NT2/D1 (cell line): Measurements from ENCODE around the gene AGPAT4.

Experiments used
- DNase-seq: peaks from one replicate; pipeline ENCODE4 v3.0.0-alpha.2; 2011; ENCODE audit warnings: low read depth, low spot score
- H3K27me3 ChIP-seq: 2 replicates; pipeline ENCODE4 v1.6.0; 2011; ENCODE audit warnings: mild to moderate bottlenecking; ENCODE audit not compliant: insufficient read length, insufficient read depth
- H3K36me3 ChIP-seq: 2 replicates; pipeline ENCODE4 v1.6.1; 2011; ENCODE audit warnings: mild to moderate bottlenecking, low read length, mixed read lengths; ENCODE audit not compliant: insufficient read depth, insufficient read length
- H3K4me1 ChIP-seq: 2 replicates; pipeline ENCODE4 v1.5.1; 2011; ENCODE audit not compliant: insufficient read depth, insufficient read length
- H3K4me3 ChIP-seq: 2 replicates; pipeline ENCODE4 v1.5.1; 2011; ENCODE audit warnings: low read depth; ENCODE audit not compliant: insufficient read length
- H3K9ac ChIP-seq: 2 replicates; pipeline ENCODE4 v1.6.0; 2011; ENCODE audit warnings: low read depth; ENCODE audit not compliant: insufficient read length
- H3K9me3 ChIP-seq: 2 replicates; pipeline ENCODE4 v1.5.1; 2011; ENCODE audit warnings: mild to moderate bottlenecking, low read length; ENCODE audit not compliant: insufficient read depth
- SUZ12 ChIP-seq: IDR thresholded peaks from 2 replicates; pipeline ENCODE4 v1.6.1; 2011; ENCODE audit not compliant: insufficient read length, insufficient read depth; ENCODE audit errors: extremely low read depth
- YY1 ChIP-seq: IDR thresholded peaks from 2 replicates; pipeline ENCODE4 v1.6.1; 2011; ENCODE audit not compliant: insufficient read length, insufficient read depth
- ZNF274 ChIP-seq: IDR thresholded peaks from 2 replicates; pipeline ENCODE4 v1.6.1; 2011; ENCODE audit warnings: mild to moderate bottlenecking, low read depth, low read length

The AGPAT4 gene

DNA sequence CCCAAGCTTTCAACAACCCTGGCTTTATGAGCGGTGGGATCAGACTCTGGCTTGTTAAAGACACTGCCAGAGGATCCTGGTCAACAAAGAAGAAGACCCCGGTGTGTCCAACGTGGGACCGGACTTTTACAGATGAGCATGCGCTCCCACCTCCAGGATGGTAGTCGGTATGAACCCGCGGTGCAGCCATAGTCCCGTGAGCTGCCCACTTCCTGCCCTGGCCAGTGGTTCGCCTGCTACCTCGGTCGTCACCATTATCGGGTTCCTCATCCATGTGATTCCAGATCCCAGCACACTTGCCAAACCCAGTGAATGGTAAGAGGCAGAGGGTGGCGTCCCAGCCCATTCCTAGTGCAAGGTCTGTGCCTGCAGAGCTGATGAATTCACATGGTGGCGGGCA is 112.7 kb downstream of the AGPAT4 start:
- H3K4me1 ChIP-seq: peaks cover 6% of the 10 kb centered on the region
- no peak overlapping the region for H3K9ac ChIP-seq
- no peak overlapping the region for H3K4me3 ChIP-seq
- DNase-seq: no peak
- TF ChIP-seq ZNF274: no peak
- TF ChIP-seq SUZ12: no peak
- no peak for TF ChIP-seq YY1
- H3K9me3 ChIP-seq: 0 out of 2 replicates have a peak, but pooled peaks cover 5% of the 10 kb centered on the region
- H3K27me3 ChIP-seq: no peaks in the 10 kb centered on the region
- H3K36me3 ChIP-seq: peaks cover 65% of the 10 kb centered on the region

DNA sequence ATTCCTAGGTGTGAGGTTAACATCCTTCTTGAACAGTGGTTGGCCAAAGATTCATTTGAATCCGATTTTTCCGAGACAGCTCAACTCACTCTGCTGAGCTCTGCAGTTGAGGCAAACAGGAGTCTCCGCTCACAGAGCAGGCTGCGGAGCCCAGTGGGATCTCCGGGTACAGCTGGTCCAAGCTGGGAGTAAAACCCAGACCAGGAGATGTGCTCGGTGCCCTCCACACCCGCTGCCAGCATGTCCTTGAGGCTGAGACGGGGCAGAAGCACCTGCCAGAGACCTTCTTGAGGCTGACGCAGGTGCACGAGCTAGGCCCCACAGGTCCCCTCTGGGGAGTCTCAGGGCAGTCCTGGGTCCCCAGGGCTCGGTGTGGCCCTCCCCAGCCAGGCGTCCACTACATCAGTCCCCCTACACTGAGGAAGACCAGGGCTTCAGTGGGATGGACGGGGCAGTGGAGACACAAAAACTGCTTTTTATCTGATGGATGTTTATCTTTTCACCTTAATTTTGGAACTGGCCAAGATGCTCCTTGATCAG is 119.0 kb downstream of the AGPAT4 start:
- TF ChIP-seq ZNF274: no peak
- no peak for TF ChIP-seq SUZ12
- TF ChIP-seq YY1: no peak
- Histone ChIP-seq H3K4me3 (no peak overlapping the region), H3K9me3 (0 out of 2 replicates have a peak, but pooled peaks cover 5% of the 10 kb centered on the region), H3K36me3 (peaks cover 57% of the 10 kb centered on the region), H3K9ac (no peak overlapping the region), H3K4me1 (no peaks in the 10 kb centered on the region), H3K27me3 (no peaks in the 10 kb centered on the region)
- no peak for DNase-seq

DNA sequence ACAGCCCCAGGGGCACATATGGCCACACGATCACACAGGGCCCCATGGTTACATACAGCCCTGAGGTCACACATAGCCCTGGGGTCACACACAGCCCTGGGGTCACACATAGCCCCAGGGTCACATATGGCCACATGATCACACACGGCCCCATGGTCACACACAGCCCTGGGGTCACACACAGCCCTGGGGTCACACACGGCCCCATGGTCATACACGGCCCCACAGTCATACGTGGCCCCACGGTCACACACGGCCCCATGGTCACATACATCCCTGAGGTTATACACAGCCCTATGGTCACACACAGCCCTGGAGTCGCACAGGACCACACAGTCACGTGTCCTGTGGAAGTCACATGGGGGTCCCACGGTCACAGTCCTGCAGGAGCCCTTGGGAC is 120.1 kb downstream of the AGPAT4 start:
- TF ChIP-seq SUZ12 (no peak), ZNF274 (no peak), YY1 (no peak)
- Histone ChIP-seq H3K4me1 (no peaks in the 10 kb centered on the region), H3K36me3 (peaks cover 58% of the 10 kb centered on the region), H3K9me3 (0 out of 2 replicates have a peak, but pooled peaks cover 5% of the 10 kb centered on the region), H3K27me3 (no peaks in the 10 kb centered on the region), H3K9ac (no peak overlapping the region), H3K4me3 (no peak overlapping the region)
- DNase-seq: no peak

DNA sequence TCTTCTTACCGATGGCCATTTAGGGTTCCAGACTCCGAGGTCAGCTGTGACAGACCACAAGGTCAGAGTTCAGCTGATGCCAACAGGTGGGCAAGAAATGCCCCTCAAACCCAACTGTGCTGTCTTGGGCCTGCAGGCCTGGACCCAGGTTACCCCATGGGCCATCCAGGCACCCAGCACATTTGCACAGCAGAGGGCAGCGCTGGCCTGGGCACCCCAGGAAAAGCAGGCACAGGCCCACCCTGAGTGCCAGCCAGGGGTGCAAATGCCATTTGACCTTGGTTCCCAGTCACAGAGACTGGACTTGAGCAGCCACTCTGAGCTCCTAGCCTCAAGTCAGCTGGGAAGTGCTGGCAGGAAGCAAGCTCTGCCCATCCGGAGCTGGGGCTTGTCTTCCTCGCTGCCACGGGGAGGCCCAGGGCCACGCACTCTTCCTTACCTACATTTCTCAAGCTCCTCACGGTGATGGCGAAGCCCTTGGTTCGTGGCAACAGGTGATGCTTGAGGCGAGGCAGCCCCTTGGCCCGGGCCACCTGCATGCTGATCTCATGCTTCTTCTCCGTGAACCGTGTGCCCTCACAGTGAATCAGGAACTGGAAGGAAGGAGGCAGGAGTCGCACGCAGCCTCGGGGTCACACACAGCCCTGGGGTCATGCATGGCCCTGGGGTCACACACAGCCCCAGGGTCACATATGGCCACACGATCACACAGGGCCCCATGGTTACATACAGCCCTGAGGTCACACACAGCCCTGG is 120.8 kb downstream of the AGPAT4 start:
- Histone ChIP-seq H3K9ac (no peak overlapping the region), H3K36me3 (peaks cover 63% of the 10 kb centered on the region), H3K9me3 (0 out of 2 replicates have a peak, but pooled peaks cover 5% of the 10 kb centered on the region), H3K27me3 (no peaks in the 10 kb centered on the region), H3K4me1 (no peaks in the 10 kb centered on the region), H3K4me3 (no peak overlapping the region)
- DNase-seq: no peak
- TF ChIP-seq SUZ12: no peak

DNA sequence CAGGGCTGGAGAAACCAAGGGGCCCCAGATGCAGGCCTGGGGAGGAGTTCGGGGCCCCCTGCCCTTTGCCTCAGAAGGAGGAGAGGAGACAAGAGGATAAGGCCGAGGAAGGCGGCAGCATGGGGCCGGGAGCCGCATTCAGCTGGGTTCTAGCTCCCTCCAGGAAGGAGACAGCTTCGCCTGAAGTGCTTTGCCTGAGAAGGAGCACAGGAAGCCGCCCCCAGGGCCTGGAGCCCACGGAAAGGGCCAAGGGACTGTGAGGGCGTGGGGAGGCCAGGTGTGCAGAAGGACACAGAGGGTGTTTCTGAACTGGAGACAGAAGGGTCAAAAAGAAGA is 121.4 kb downstream of the AGPAT4 start:
- Histone ChIP-seq H3K9ac (no peak overlapping the region), H3K4me1 (no peaks in the 10 kb centered on the region), H3K27me3 (no peaks in the 10 kb centered on the region), H3K4me3 (no peak overlapping the region), H3K36me3 (peaks cover 66% of the 10 kb centered on the region), H3K9me3 (0 out of 2 replicates have a peak, but pooled peaks cover under 1% of the 10 kb centered on the region)
- TF ChIP-seq SUZ12: no peak
- TF ChIP-seq ZNF274: no peak
- DNase-seq: no peak

DNA sequence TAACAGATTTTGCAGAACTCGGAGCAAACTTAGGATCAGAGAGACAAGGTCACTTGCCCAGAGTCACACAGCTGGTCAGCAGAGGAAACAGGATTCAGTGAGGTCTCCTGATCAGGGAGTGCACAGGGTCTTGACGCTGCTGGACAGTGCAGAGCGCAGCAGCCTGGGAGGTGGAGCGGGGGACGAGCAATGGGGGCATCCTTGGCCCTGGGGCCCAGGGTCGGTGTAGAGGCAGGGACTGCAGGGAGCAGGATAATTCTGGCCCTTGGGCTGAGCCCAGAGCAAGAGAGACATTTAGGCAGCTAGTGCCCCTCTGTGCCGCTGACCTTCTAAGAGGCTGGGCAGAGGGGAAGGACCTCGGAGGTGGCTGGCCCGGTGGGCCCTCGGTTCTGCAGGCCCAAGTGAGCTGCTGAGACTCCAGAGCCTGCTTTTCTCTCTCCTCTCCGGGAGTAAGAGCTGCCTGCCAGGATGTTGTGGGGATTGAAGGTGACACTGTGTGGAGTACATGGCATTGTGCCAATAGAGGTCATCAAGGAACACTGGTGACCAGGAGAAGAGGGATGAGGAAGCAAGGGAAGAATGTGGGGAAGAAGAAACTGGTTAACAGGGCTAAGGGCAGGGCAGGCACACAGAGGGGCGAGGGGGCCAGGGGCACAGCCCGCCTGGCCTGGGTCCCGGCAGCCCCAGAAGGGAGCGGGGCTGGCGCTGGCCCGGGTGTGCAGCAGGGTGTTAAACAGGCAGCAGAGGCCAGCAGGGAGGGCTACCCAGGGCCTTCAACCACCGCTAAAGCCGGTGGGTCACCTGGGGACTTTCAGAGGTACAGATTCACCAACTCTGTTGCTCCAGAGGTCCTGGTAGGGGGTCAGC is 122.0 kb downstream of the AGPAT4 start:
- H3K4me1 ChIP-seq: no peaks in the 10 kb centered on the region
- peaks cover 70% of the 10 kb centered on the region for H3K36me3 ChIP-seq
- no peaks in the 10 kb centered on the region for H3K27me3 ChIP-seq
- no peaks in the 10 kb centered on the region for H3K9me3 ChIP-seq
- TF ChIP-seq YY1 (no peak), SUZ12 (no peak), ZNF274 (no peak)
- H3K4me3 ChIP-seq: no peak overlapping the region
- H3K9ac ChIP-seq: no peak overlapping the region
- DNase-seq: no peak

DNA sequence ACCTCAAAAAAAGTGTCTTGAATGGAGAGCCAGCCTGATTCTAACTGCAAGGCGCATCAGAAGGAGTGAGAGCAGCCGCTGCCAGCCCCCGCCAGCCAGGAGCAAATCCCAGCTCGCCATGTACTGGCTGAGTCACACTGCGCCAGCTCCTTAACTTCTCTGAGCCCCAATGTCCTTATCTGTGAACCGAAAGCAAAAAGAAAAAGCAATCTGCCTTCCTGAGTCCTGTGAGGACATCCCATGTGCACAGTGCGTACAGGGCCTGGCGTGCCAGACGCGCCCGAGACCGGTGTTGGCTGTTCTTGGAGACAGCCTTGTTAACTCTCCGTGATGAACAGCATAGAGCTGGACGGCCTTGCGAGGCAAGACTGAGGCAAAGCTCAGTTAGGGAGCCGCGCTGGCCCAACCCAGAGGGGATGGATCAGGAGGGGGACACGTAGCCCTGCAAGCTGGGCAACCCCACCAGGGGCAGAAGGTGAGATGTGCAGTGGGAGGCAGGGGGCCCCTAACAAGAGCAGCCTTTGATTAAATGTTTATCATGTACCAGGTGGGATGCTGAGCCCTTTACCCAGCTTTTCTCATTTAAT is 122.7 kb downstream of the AGPAT4 start:
- Histone ChIP-seq H3K4me3 (no peak overlapping the region), H3K9me3 (no peaks in the 10 kb centered on the region), H3K4me1 (no peaks in the 10 kb centered on the region), H3K27me3 (no peaks in the 10 kb centered on the region), H3K36me3 (peaks cover 77% of the 10 kb centered on the region), H3K9ac (no peak overlapping the region)
- DNase-seq: no peak
- no peak for TF ChIP-seq YY1
- no peak for TF ChIP-seq ZNF274
- TF ChIP-seq SUZ12: no peak
